Pancreas (tissue), 10 donors: ENCODE measurements around the gene MRRF. TPM values are rescaled to one million over a fixed set of nuclear protein-coding genes. Genes with fewer than 3 reads are reported as not detected.

Source experiments
- ATAC-seq, 4 donors: fragments of 200-7000 bp; cut with Tn5 transposase; one replicate each; pipeline versions ENCODE4 v1.8.0 to v1.9.1; 2020; ENCODE audit warnings: mild to moderate bottlenecking in 4 of 4, moderate library complexity in 4 of 4
- DNase-seq, 6 donors: peaks; one replicate each; pipeline ENCODE4 v3.0.0-alpha.2; 2020
- FAIRE-seq: peaks from 2 replicates; lab custom pipeline; 2012; peaks lifted over from hg19 to GRCh38; lab: Jason Lieb, UNC
- H3K27ac ChIP-seq, 4 donors: fragments of 200-600 bp; sonication (generic); 1 replicate in 3 of 4; 2 replicates in 1 of 4; pipeline versions ENCODE4 v1.5.0 to v1.8.0; 2020
- H3K27me3 ChIP-seq, 4 donors: fragments of 200-600 bp; one replicate each; pipeline ENCODE4 v1.8.0; 2021
- H3K36me3 ChIP-seq, 3 donors: fragments of 200-600 bp; sonication (generic) in 1 of 3; one replicate each; pipeline versions ENCODE4 v1.5.0 to v1.8.0; 2020 to 2021
- H3K4me1 ChIP-seq, 3 donors: fragments of 200-600 bp; one replicate each; pipeline ENCODE4 v1.8.0; 2021
- H3K4me3 ChIP-seq, 4 donors: fragments of 200-600 bp; sonication (generic) in 2 of 4; one replicate each; pipeline versions ENCODE4 v1.5.0 to v1.8.0; 2020 to 2021
- H3K9me3 ChIP-seq, 4 donors: fragments of 200-600 bp; one replicate each; pipeline ENCODE4 v1.8.0; 2021
- WGBS, 2 donors: extraction: QIAGEN DNeasy Blood & Tissue Kit; methylation state at CpG; one replicate each; pipeline ENCODE4 v1.1.7; 2013; 5-methylcytosine and 5-hydroxymethylcytosine counted together
- intact Hi-C, 3 donors: fragments of 100-400 bp; cut with DNase I; formaldehyde crosslinking; loops; one replicate each; pipeline versions ENCODE4 v1.11.1 to v1.14.2; 2022
- polyA plus RNA-seq, 2 donors: library from polyadenylated mRNA; stranded (reverse); fragments of 200-250 nt; gene quantifications; one replicate each; pipeline ENCODE4 v1.2.3, GENCODE V29; 2013
- total RNA-seq, 6 donors: library from RNA; stranded (reverse); fragmentation: NEBNext Ultra II Directional in 4 of 6; extraction: Animal tissue kit (Norgen Biotek cat#: 25700) in 4 of 6; gene quantifications; one replicate each; pipeline versions ENCODE4 v1.2.1 to v1.2.4, GENCODE V29; 2021 to 2023
- TF ChIP-seq, protein P1 (sequence below), 4 donors: fragments of 200-600 bp; sonication (generic) in 3 of 4; IDR thresholded peaks; one replicate each; pipeline versions ENCODE4 v1.5.0 to v1.8.0; 2021; ENCODE audit warnings: antibody characterized with exemption in 4 of 4
- donor health status: healthy with polysubstance abuse.
- donor health status: DM: no; HTN: no; CAD: no; lungs with moderate emphysema.
- donor health status: DM: no; HTN: no; CAD: no.
- donor health status: control.
- donor health status: control.
- donor health status: Bipolar disorder and iron deficiency.
- donor health status: DM: yes; HTN: yes; CAD: no.
- donor health status: DM: no; HTN: no; CAD: no.
- donor health status: DM: no; HTN: no; CAD: no.
- donor health status: DM: yes; HTN: yes; CAD: no.

Gene MRRF
- total and polyA plus RNA-seq, 8 donors: 13.0 to 27.8 (median 17.5) TPM

DNA sequence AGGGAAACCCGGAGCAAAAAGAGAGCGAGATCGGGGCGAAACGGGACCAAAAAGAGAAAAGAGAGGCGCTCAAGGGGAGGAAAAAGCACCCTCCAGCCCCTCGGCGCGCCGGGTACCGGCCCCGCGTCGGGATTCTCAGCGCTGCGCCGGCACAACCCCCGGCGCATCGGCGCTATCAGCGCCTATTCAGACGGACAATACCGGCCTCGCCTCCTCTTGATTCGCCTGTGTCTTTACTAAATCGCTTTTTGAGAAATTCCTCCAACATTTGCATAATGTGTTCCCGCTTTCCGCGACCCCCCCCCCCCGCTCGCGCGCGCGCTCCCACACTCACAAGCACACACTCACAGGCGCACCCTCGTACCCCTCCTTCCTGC, 36.5 kb upstream of the MRRF start:
- H3K27ac ChIP-seq: no peak overlapping the region
- no peaks in the 10 kb centered on the region for H3K36me3 ChIP-seq
- ATAC-seq (peak in 1 of 4 donors; percentile 24), FAIRE-seq (no peak), DNase-seq (no peak)
- 1 to 3% methylated on average over 38 of the region's 38 CpGs for WGBS, 2 donors
- peaks cover 0 to 35% (median 16%) of the 10 kb centered on the region in 4 donors for H3K27me3 ChIP-seq
- TF ChIP-seq, protein P1, sequence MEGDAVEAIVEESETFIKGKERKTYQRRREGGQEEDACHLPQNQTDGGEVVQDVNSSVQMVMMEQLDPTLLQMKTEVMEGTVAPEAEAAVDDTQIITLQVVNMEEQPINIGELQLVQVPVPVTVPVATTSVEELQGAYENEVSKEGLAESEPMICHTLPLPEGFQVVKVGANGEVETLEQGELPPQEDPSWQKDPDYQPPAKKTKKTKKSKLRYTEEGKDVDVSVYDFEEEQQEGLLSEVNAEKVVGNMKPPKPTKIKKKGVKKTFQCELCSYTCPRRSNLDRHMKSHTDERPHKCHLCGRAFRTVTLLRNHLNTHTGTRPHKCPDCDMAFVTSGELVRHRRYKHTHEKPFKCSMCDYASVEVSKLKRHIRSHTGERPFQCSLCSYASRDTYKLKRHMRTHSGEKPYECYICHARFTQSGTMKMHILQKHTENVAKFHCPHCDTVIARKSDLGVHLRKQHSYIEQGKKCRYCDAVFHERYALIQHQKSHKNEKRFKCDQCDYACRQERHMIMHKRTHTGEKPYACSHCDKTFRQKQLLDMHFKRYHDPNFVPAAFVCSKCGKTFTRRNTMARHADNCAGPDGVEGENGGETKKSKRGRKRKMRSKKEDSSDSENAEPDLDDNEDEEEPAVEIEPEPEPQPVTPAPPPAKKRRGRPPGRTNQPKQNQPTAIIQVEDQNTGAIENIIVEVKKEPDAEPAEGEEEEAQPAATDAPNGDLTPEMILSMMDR (IDR thresholded peaks at IDR 0.05): no peak
- peaks cover 0 to 9% (median 0%) of the 10 kb centered on the region in 3 donors for H3K4me1 ChIP-seq
- no peaks in the 10 kb centered on the region for H3K9me3 ChIP-seq
- intact Hi-C loops: no loop called here
- H3K4me3 ChIP-seq: peak overlapping the region in 3 of 4 donors; percentile 7 to 41 (median 23)

DNA sequence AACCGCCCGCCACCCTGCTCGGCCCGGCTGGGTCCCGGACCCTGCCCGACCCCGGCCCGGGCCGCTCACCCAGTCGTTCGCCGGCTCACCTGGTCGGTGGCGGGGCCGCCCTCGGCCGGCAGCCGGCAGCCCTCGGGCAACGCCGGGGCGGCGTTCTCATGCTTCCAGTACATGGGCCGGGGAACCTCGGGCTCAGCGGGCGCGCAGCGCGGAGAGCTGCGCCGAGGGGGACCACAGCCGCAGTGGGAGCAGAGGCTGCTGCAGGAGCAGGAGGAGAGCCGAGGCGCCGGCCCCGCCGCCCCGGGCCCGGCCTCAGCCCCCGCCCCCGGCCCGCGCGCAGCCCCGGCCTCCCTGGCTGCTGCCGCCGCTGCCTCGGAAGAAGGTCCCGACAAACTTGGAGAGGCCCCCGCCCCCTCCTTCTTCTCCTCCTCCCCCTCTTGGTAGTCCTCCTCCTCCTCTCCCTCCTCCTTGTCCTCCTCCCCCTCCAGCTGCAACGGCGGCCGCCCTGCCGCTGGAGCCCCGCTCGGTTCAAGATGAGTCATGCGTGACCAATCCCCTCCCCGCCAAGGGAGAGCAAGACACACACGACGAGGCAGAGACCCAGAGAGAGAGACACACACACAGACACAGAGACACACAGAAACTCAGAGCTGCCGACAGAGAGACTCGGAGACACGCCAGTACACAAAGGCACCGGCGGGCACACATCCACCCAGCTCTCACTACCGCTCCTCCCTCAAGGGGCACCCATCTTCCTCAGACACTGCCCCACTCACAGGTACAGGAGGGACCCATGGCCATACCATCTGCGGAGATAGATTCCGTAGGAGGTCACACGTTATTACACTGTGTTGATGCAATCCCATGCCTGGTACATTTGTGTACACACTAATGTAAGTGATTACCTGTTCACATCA, 35.9 kb upstream of the MRRF start, which contains the start of gene LHX6:
TSS of gene LHX6 (minus strand) at position 390 of the 917 bp plus-strand sequence. CDS start at position 173, 217 bp downstream.
- DNase-seq (peak in 2 of 6 donors; percentile 67 to 68), ATAC-seq (peak in 2 of 4 donors; percentile 38 to 55), FAIRE-seq (no peak)
- peaks cover 0 to 9% (median 0%) of the 10 kb centered on the region in 3 donors for H3K4me1 ChIP-seq
- H3K4me3 ChIP-seq: peak within 1 kb of the TSS in 3 of 4 donors; percentile 7 to 41 (median 23)
- WGBS, 2 donors: 4 to 6% methylated on average over 54 to 70 of the region's 70 CpGs
- peaks cover 0 to 33% (median 16%) of the 10 kb centered on the region in 4 donors for H3K27me3 ChIP-seq
- H3K9me3 ChIP-seq: no peaks in the 10 kb centered on the region
- intact Hi-C loops: no loop called here
- TF ChIP-seq, protein P1 (IDR thresholded peaks at IDR 0.05): no peak
- H3K36me3 ChIP-seq: no peaks in the 10 kb centered on the region
- H3K27ac ChIP-seq: no peak within 1 kb of the TSS

DNA sequence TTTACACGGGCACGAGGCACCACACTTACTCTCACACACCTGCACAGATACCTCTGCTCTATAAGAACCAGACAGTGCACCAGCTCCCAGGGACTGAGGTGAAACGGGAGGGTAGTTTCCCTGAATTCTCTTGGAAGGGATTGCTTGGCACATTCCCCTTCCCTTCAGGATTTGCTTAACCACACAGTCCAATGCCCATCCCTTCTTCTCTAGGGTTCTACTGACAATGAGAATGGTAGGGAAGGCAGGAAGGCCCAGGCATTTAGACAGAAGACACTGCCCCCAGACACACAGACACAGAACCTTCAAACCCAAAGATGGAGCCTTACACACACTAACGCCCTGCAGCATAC, 35.2 kb upstream of the MRRF start:
- intact Hi-C loops: no loop called here
- H3K4me1 ChIP-seq: peaks cover 0 to 9% (median 0%) of the 10 kb centered on the region in 3 donors
- H3K9me3 ChIP-seq: no peaks in the 10 kb centered on the region
- no peak for FAIRE-seq
- 40 to 41% methylated on average over 4 of the region's 4 CpGs for WGBS, 2 donors
- DNase-seq: no peak
- H3K27me3 ChIP-seq: peaks cover 0 to 30% (median 16%) of the 10 kb centered on the region in 4 donors
- ATAC-seq: no peak
- H3K27ac ChIP-seq: no peak overlapping the region
- no peak overlapping the region for H3K4me3 ChIP-seq
- H3K36me3 ChIP-seq: no peaks in the 10 kb centered on the region
- TF ChIP-seq, protein P1 (IDR thresholded peaks at IDR 0.05): no peak

- WGBS, 2 donors: 60 to 64% methylated on average over 6 of the region's 6 CpGs
- FAIRE-seq: no peak
- intact Hi-C loops: no loop called here
- Histone ChIP-seq H3K4me3 (no peak overlapping the region), H3K36me3 (no peaks in the 10 kb centered on the region), H3K9me3 (no peaks in the 10 kb centered on the region), H3K4me1 (peaks cover 0 to 4% (median 0%) of the 10 kb centered on the region in 3 donors), H3K27me3 (peaks cover 0 to 5% (median 2%) of the 10 kb centered on the region in 4 donors), H3K27ac (no peak overlapping the region)
- ATAC-seq: no peak
- TF ChIP-seq, protein P1 (IDR thresholded peaks at IDR 0.05): no peak
- no peak for DNase-seq
These were observed 31.8 kb upstream of the MRRF start for GRCh38 chr9:122232796-122233306.
